Prostate gland (tissue), 2 donors: Measurements from ENCODE around the gene MAFB. TPM values are rescaled to one million over a fixed set of nuclear protein-coding genes. Genes with fewer than 3 reads are reported as not detected.

Experiments
- DNase-seq: peaks from one replicate; pipeline ENCODE4 v3.0.0-alpha.2; 2019; ENCODE audit warnings: low spot score
- H3K27ac ChIP-seq, 2 donors: fragments of 200-600 bp; sonication (generic); 2 replicates each; pipeline ENCODE4 v1.5.1; 2017 to 2019
- H3K27me3 ChIP-seq: fragments of 200-600 bp; sonication (generic); replicated peaks from 2 replicates; pipeline ENCODE4 v1.5.1; 2019; ENCODE audit not compliant: insufficient read depth
- H3K36me3 ChIP-seq, 2 donors: fragments of 200-600 bp; sonication (generic); 1 replicate in 1 of 2; 2 replicates in 1 of 2; pipeline versions ENCODE4 v1.5.1 to v1.8.1; 2017 to 2019
- H3K4me1 ChIP-seq: fragments of 200-600 bp; sonication (generic); replicated peaks from 2 replicates; pipeline ENCODE4 v1.5.1; 2019
- H3K4me3 ChIP-seq, 2 donors: fragments of 200-600 bp; sonication (generic); 2 replicates each; pipeline ENCODE4 v1.5.1; 2017 to 2019
- H3K9me3 ChIP-seq: fragments of 200-600 bp; sonication (generic); 2 replicates; pipeline ENCODE4 v1.5.1; 2017
- POLR2A ChIP-seq: fragments of 450-650 bp; IDR thresholded peaks from one replicate; pipeline ENCODE4 v1.6.1; 2016; ENCODE audit warnings: antibody characterized with exemption, mild to moderate bottlenecking
- POLR2AphosphoS5 ChIP-seq: sonication (generic); formaldehyde crosslinking; IDR thresholded peaks from one replicate; pipeline ENCODE4 v1.6.1; 2017; ENCODE audit warnings: antibody characterized with exemption
- WGBS: methylation state at CpG from one replicate; pipeline ENCODE4 v1.1.5; 2018; 5-methylcytosine and 5-hydroxymethylcytosine counted together
- intact Hi-C: fragments of 100-400 bp; cut with DNase I; formaldehyde crosslinking; loops from one replicate; pipeline ENCODE4 v1.14.2; 2022
- total RNA-seq, 2 donors: library from RNA; depleted of rRNA; stranded (reverse); fragments of >200 nt; gene quantifications; one replicate each; pipeline ENCODE4 v1.1.0, GENCODE V29; 2016
- TF ChIP-seq, protein P1 (sequence below), 4 experiments: fragments of 200-600 bp in 2 of 4; fragments of 450-650 bp in 2 of 4; sonication (generic) in 2 of 4; IDR thresholded peaks; 1 replicate in 3 of 4; 2 replicates in 1 of 4; pipeline ENCODE4 v1.5.1; 2016 to 2019; ENCODE audit warnings: antibody characterized with exemption in 4 of 4, mild to moderate bottlenecking in 2 of 4, moderate library complexity in 2 of 4

The MAFB gene
- total RNA-seq, 2 donors from 2014 or later: 34.0 to 49.5 TPM

DNA sequence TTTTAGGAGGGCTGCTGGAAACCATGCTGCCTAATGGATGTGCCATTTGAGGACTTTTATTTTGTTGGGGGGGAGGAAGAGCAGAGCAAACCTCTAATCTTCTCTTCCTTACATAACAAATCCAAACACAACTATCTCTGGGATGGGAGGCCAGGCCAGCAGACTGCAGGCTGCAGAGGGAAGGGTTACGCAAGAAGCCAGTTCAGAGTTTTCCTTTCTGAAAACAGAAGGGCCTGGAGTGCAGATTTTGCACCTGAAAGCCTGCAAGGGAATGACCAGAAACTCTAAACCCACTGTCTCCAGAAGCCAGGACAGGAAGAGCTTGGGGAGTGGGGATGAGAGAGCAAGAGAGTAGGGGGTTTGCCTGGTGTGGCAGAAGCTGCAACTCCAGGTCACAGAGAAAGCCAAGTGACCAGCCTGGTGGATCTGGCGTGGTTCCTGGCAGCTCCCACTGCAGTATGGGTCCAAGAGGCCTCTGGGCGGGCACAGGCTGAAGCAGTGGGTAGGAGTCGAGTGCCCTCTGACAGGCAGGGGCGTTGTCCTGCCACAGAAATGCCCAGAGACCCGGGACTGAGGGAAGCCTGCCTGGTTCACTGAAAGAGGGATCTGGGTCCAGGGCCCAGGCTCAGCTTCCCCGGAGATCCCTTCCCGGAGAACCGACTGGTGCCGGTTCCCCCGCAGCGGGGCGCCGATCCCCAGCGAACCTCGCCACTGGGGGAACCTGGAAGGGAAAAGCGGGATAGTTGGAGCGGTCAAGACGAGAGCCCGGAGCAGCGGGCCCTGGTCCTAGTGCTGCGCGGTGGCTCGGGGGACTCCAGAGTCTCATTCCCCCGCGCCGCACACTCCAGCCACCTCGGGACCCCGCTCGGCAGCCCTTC lies 6.7 kb downstream of the MAFB start:
- 66% methylated on average over 30 of the region's 30 CpGs for WGBS
- DNase-seq: no peak
- intact Hi-C loops: no loop called here
- Histone ChIP-seq H3K27me3 (no peaks in the 10 kb centered on the region), H3K27ac (no peak overlapping the region), H3K9me3 (no peaks in the 10 kb centered on the region), H3K4me3 (peak overlapping the region in 1 of 2 donors; percentile 4), H3K4me1 (no peaks in the 10 kb centered on the region), H3K36me3 (no peaks in the 10 kb centered on the region)
- TF ChIP-seq POLR2A: no peak

DNA sequence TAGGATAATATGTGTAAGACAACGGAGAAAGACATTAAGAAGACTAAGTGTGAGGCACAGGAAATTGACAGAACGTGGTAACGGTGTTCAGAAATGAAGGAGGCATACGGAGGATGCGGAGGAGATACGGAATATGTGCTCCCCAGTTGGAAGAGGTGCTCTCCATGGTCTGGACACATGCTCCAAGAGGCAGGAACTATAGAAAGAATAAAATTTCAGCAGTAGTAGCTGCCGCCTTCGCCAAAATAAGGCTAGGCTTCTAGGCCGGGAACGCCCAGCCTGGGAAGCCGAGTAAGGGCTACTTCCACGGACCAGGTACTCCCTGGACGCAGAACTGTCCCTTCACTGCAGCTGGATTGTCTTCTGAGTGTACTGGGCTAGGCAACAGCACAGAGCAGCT lies 7.4 kb downstream of the MAFB start:
- intact Hi-C loops: no loop called here
- Histone ChIP-seq H3K4me3 (no peak overlapping the region), H3K27me3 (no peaks in the 10 kb centered on the region), H3K27ac (no peak overlapping the region), H3K9me3 (no peaks in the 10 kb centered on the region), H3K4me1 (no peaks in the 10 kb centered on the region), H3K36me3 (no peaks in the 10 kb centered on the region)
- WGBS: 96% methylated on average over 13 of the region's 13 CpGs
- DNase-seq: no peak
- TF ChIP-seq, protein P1, sequence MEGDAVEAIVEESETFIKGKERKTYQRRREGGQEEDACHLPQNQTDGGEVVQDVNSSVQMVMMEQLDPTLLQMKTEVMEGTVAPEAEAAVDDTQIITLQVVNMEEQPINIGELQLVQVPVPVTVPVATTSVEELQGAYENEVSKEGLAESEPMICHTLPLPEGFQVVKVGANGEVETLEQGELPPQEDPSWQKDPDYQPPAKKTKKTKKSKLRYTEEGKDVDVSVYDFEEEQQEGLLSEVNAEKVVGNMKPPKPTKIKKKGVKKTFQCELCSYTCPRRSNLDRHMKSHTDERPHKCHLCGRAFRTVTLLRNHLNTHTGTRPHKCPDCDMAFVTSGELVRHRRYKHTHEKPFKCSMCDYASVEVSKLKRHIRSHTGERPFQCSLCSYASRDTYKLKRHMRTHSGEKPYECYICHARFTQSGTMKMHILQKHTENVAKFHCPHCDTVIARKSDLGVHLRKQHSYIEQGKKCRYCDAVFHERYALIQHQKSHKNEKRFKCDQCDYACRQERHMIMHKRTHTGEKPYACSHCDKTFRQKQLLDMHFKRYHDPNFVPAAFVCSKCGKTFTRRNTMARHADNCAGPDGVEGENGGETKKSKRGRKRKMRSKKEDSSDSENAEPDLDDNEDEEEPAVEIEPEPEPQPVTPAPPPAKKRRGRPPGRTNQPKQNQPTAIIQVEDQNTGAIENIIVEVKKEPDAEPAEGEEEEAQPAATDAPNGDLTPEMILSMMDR (IDR thresholded peaks at IDR 0.05): no peak
- no peak for TF ChIP-seq POLR2A
- no peak for TF ChIP-seq POLR2AphosphoS5

DNA sequence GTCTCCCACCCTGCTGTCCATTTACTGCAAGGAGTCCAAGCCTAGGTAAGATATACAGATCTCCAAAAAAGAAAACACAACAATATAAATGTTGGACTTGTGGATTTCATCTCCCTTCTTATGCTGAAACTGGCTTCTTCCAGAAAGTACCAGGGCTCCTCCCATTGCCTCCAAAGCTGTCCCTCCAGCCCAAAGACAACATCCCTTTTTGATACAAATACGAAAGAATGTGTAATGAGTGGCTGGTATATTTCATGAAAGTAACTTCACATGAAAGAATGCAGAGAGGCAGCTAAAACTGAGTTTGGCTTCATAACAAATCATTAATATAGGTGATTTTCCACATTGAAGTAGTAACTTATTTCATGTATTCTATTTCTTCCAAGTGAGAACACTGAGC lies 7.9 kb downstream of the MAFB start:
- no peak for TF ChIP-seq POLR2A
- TF ChIP-seq, protein P1 (IDR thresholded peaks at IDR 0.05): no peak
- no peak for TF ChIP-seq POLR2AphosphoS5
- H3K27me3 ChIP-seq: no peaks in the 10 kb centered on the region
- H3K4me1 ChIP-seq: no peaks in the 10 kb centered on the region
- no peak overlapping the region for H3K27ac ChIP-seq
- no peaks in the 10 kb centered on the region for H3K9me3 ChIP-seq
- no peak for DNase-seq
- intact Hi-C loops: no loop called here
- H3K36me3 ChIP-seq: no peaks in the 10 kb centered on the region
- no peak overlapping the region for H3K4me3 ChIP-seq
- 88% methylated on average over 1 of the region's 1 CpG for WGBS

DNA sequence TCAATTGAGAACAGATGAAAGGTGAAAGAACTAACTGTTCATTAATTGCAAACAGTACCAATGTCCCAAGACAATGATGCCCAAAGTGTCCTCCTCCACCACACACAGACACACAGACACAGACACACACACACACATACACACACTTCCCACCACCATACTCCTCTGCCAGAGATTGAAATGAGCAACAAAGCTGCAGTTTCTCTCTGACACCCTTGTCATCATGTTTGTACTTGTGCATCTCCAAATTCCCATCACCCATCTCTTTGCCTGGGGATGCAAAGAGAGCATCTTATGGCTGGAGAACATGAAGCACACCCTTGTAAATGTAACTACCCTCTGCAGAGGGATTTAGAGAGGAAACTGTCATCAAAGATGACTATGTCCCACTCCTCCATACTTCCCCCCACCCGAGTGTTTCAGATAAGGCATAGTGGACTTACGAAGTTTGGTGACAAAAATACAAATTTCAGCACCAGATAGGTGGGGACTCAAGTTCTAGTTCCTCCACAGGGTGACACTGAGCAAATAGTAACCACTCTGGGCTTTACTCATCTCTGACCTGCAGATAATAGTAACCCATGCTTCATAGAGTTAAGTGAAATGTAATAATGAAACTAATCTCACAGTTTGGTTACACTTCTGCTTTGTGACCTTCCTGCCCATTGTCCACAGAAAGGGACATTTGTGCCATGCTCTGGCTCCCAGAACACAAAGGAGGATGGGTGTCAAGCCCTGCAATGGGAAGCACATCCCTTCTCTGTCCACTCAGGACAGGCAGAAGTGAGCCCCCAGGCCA lies 8.7 kb downstream of the MAFB start:
- no peak for DNase-seq
- no peaks in the 10 kb centered on the region for H3K9me3 ChIP-seq
- no peak overlapping the region for H3K4me3 ChIP-seq
- WGBS: 95% methylated on average over 2 of the region's 2 CpGs
- no peaks in the 10 kb centered on the region for H3K27me3 ChIP-seq
- TF ChIP-seq, protein P1 (IDR thresholded peaks at IDR 0.05): no peak
- TF ChIP-seq POLR2AphosphoS5: no peak
- no peak for TF ChIP-seq POLR2A
- no peak overlapping the region for H3K27ac ChIP-seq
- intact Hi-C loops: no loop called here
- no peaks in the 10 kb centered on the region for H3K36me3 ChIP-seq
- H3K4me1 ChIP-seq: no peaks in the 10 kb centered on the region

DNA sequence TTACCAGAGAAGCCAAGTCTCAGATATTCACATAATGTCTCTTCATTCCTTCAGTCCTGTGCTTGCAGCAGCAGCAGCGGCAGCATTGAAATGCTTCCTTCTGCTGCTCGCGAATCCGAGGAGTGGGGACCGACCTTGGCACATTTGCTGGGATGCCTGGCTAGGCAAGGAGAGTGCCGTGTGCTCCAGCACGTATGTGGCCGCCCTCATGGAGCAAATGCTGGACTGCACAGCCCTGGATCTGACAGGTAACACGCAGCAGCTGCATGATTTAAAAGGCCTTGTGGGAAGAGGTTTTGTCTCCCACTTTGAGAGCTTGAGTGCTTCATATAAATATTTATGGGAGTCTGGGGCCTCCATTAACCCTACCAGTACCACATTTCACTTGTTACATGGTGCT lies 9.9 kb downstream of the MAFB start:
- H3K4me3 ChIP-seq: no peak overlapping the region
- H3K27ac ChIP-seq: no peak overlapping the region
- no peaks in the 10 kb centered on the region for H3K4me1 ChIP-seq
- WGBS: 73% methylated on average over 9 of the region's 9 CpGs
- DNase-seq: no peak
- H3K36me3 ChIP-seq: no peaks in the 10 kb centered on the region
- no peaks in the 10 kb centered on the region for H3K9me3 ChIP-seq
- TF ChIP-seq, protein P1 (IDR thresholded peaks at IDR 0.05): no peak
- TF ChIP-seq POLR2AphosphoS5 (no peak), POLR2A (no peak)
- no peaks in the 10 kb centered on the region for H3K27me3 ChIP-seq
- intact Hi-C loops: no loop called here
